Coronary artery (tissue), 2 donors: ENCODE data around the gene MACROD2.

Experiments used
- DNase-seq: peaks from one replicate; pipeline ENCODE4 v3.0.0-alpha.2; 2017; ENCODE audit warnings: low spot score
- H3K27ac ChIP-seq, 2 donors: fragments of 200-600 bp; sonication (generic); one replicate each; pipeline ENCODE4 v1.5.1; 2016 to 2019
- H3K4me3 ChIP-seq: fragments of 200-600 bp; sonication (generic); 2 replicates; pipeline ENCODE4 v1.5.1; 2016; ENCODE audit warnings: mild to moderate bottlenecking, moderate library complexity
- CTCF ChIP-seq: fragments of 200-600 bp; sonication (generic); IDR thresholded peaks from one replicate; pipeline ENCODE4 v1.5.1; 2019; ENCODE audit warnings: antibody characterized with exemption

The MACROD2 gene

GRCh38 chr20:15278041-15278440 lies 1282.7 kb downstream of the MACROD2 start:
- no peak overlapping the region for H3K27ac ChIP-seq
- no peak for TF ChIP-seq CTCF
- H3K4me3 ChIP-seq = no peak overlapping the region
- no peak for DNase-seq

GRCh38 chr20:15287329-15287728 lies 1292.0 kb downstream of the MACROD2 start:
- no peak overlapping the region for H3K27ac ChIP-seq
- no peak for TF ChIP-seq CTCF
- DNase-seq = no peak
- H3K4me3 ChIP-seq = no peak overlapping the region

- no peak overlapping the region for H3K27ac ChIP-seq
- no peak for TF ChIP-seq CTCF
- no peak overlapping the region for H3K4me3 ChIP-seq
- no peak for DNase-seq
These were observed 1292.8 kb downstream of the MACROD2 start for GRCh38 chr20:15288106-15288505.

DNA sequence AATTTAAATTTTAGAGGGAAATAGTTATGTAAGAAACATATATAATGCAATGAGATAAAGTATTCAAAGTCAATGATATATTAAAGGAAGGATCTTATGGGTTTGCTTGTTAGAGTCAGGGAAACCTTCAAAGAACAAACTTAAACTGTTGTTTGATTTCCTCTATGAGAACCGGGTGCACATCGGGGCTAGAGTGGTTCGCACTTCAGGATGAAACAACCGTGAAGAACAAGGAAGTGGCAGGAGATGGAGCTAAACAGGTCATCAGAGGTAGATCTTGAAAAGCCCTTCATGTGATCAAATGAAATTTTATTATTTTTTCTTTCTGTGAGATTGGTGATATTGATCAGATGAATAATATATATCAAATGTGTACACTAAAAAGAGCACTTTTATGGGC lies 1294.0 kb downstream of the MACROD2 start:
- H3K27ac ChIP-seq = no peak overlapping the region
- H3K4me3 ChIP-seq = no peak overlapping the region
- no peak for TF ChIP-seq CTCF
- DNase-seq = no peak

DNA sequence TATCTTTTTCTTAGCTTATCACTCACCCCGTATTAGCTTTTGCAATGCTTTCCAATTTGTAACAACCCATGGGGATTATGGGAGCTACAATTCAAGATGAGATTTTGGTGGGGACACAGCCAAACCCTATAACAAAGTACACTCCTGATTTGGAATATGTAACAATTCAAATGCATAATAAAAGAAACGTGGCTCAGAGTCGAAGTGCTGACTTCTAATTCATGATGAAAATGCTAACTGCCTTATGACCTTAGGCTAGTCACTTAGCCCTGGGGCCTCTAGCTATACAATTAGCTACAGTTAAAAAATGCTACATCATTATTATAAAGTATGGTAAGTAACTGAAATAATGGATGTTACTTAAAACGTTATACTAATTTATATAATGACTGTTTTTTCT lies 1297.1 kb downstream of the MACROD2 start:
- DNase-seq = no peak
- H3K4me3 ChIP-seq = no peak overlapping the region
- TF ChIP-seq CTCF = no peak
- no peak overlapping the region for H3K27ac ChIP-seq

DNA sequence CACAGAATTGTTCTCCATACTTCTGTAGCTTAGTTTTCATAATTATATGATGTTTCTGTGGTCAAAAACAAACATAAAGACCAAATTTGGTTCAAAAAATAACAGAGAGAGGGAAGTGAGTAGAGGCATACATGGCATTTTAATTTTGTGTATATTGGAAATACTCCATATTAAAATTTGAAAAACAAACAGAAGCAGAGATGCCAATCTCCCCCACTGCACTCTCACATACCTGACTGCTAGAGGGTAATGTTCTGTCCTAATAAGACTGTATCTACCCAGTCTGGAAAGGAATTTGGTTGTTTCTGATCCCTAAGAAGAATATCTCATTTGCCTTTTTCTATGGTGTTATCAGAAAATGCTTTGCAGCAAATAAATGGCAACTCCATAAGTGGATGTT lies 1301.1 kb downstream of the MACROD2 start:
- H3K27ac ChIP-seq = no peak overlapping the region
- no peak for TF ChIP-seq CTCF
- H3K4me3 ChIP-seq = no peak overlapping the region
- DNase-seq = no peak

DNA sequence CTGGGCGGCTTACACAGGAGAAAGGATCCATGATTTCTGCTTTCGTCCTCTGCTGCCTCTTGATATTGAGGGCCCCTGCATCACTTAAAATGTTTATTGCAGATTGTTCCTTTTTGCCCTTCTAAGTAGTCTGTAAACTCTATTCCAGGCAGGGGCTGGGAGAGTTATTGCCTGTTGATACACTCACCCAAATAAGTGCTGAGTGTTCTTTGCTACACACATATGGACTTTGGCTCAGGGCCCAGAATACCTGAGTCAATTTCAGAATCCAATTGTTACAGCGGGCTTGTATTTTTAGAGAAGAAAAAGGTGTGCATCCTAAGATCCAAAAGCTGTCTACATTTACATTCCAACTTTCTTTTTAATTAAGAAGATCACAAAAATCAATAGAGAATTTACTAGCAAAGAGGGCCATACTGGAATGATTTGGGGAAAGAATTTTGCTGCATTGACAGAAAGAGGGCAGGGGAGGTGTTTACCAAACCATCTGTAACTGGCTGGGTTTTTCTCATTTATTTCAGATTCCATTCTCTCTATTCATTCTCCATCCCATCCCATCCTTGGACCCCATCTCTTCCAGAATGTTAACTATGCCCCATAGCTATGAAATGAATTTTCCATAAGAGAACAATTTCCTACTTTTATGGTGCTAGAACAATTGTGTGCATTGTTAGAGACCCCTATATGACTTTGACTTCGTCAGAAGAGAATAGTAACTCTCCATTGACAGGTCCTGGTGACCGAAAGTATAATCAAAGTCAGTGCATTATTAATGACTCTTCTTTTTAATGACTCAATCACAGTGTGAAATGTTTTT lies 1302.0 kb downstream of the MACROD2 start:
- TF ChIP-seq CTCF = no peak
- no peak overlapping the region for H3K4me3 ChIP-seq
- no peak for DNase-seq
- no peak overlapping the region for H3K27ac ChIP-seq
